Measurements from ENCODE around the gene MLF1. TPM values are rescaled to one million over a fixed set of nuclear protein-coding genes. Genes with fewer than 3 reads are reported as not detected.

MLF1 gene
- polyA plus RNA-seq, 1 of the 3 experiments (the other 2 are of a cell fraction) = 8.2 TPM

DNA sequence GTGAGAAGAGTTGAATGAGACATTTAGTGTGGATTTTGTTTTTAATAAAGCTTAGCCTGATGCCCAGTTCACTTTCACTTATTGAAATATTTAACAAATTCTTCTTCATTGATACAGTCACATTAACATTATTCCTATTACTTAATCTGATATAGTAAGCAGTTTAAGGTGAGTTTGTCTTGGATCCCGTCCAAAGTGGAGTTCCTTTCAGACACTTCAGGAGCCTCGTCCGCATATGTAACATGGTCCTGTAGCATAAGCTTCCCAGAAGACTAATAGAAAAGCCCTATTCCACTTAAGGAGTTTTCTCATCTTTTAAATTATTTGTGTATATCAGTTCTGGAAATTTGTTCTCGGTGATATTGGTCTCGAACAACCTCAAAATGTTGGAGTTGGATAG lies 39.7 kb upstream of the MLF1 start:
- WGBS (ENCODE audit: low lambda C conversion rate) = 93% methylated on average over 5 of the region's 5 CpGs
- POLR2A ChIA-PET = interaction anchor here (1.3 kb wide), 1 partner anchor 426 kb away, joined by 3 read pairs; no protein-coding TSS in a partner anchor
- H4K20me1 ChIP-seq (ENCODE audit: insufficient read depth) = no peaks in the 10 kb centered on the region

GRCh38 chr3:158532099-158532734 lies 38.8 kb upstream of the MLF1 start:
- Histone ChIP-seq H2AFZ (ENCODE audit: low read depth) (no peak overlapping the region), H3K9me3 (no peaks in the 10 kb centered on the region), H3K9me2 (no peaks in the 10 kb centered on the region), H3F3A (replicated peaks; ENCODE audit: insufficient read depth) (peaks cover 8% of the 10 kb centered on the region), H3K36me3 (replicated peaks in 1 of 2; ENCODE audit: control insufficient read depth in 1 of 2, insufficient read depth in 2 of 2, low read length in 1 of 2) (no peaks in the 10 kb centered on the region), H3K4me2 (no peak overlapping the region), H3K4me3 (ENCODE audit: low read depth in 2 of 2, low read length in 1 of 2) (no peak overlapping the region; a peak in 1 of 4 replicates), H4K20me1 (ENCODE audit: insufficient read depth) (no peaks in the 10 kb centered on the region), H3K79me2 (ENCODE audit: insufficient read depth) (no peaks in the 10 kb centered on the region), H3K27ac (ENCODE audit: low read depth in 2 of 2, low read length in 1 of 2) (no peak overlapping the region), H3K27me3 (ENCODE audit: insufficient read depth) (no peaks in the 10 kb centered on the region), H3K9ac (no peak overlapping the region), H3K4me1 (ENCODE audit: control insufficient read depth in 1 of 2, insufficient read depth in 2 of 2, low read depth in 1 of 2, low read length in 1 of 2) (peaks cover 0 to 10% of the 10 kb centered on the region in 2 experiments; a peak in 2 of 4 replicates)
- ChIA-PET POLR2A (interaction anchor here (1.3 kb wide), 1 partner anchor 427 kb away, joined by 3 read pairs; no protein-coding TSS in a partner anchor), CTCF (interaction anchor here (0.6 to 2.9 kb wide), 34 partner anchors 9 to 1005 kb away, joined by 3 to 22 read pairs (median 4); partner anchors contain the start of gene GFM1)
- no peak for TF ChIP-seq RXRA (IDR thresholded peaks at IDR 0.05; ENCODE audit: borderline replicate concordance, low read depth)
- TF ChIP-seq, protein P1, sequence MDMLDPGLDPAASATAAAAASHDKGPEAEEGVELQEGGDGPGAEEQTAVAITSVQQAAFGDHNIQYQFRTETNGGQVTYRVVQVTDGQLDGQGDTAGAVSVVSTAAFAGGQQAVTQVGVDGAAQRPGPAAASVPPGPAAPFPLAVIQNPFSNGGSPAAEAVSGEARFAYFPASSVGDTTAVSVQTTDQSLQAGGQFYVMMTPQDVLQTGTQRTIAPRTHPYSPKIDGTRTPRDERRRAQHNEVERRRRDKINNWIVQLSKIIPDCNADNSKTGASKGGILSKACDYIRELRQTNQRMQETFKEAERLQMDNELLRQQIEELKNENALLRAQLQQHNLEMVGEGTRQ (IDR thresholded peaks at IDR 0.05; ENCODE audit: borderline replicate concordance, low read depth, low read length) = no peak
- peak; percentile 95 for TF ChIP-seq RAD21 (IDR thresholded peaks at IDR 0.05; ENCODE audit: low read length)
- TF ChIP-seq MAX (IDR thresholded peaks at IDR 0.05; ENCODE audit: low read depth) = no peak
- TF ChIP-seq, protein P2, sequence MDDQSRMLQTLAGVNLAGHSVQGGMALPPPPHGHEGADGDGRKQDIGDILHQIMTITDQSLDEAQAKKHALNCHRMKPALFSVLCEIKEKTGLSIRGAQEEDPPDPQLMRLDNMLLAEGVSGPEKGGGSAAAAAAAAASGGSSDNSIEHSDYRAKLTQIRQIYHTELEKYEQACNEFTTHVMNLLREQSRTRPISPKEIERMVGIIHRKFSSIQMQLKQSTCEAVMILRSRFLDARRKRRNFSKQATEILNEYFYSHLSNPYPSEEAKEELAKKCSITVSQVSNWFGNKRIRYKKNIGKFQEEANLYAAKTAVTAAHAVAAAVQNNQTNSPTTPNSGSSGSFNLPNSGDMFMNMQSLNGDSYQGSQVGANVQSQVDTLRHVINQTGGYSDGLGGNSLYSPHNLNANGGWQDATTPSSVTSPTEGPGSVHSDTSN (IDR thresholded peaks at IDR 0.05) = no peak
- no peak for TF ChIP-seq JUND (IDR thresholded peaks at IDR 0.05)
- no peak for TF ChIP-seq MXI1 (IDR thresholded peaks at IDR 0.05; ENCODE audit: low read depth, low read length)
- no peak for TF ChIP-seq RCOR1 (IDR thresholded peaks at IDR 0.05; ENCODE audit: low read length)
- no peak for TF ChIP-seq NRF1 (IDR thresholded peaks at IDR 0.05; ENCODE audit: low read depth, low read length)
- TF ChIP-seq SMC3 (IDR thresholded peaks at IDR 0.05; ENCODE audit: low read depth, low read length) = peak; percentile 64
- TF ChIP-seq EZH2phosphoT487 (IDR thresholded peaks at IDR 0.05; ENCODE audit: borderline replicate concordance, low read depth) = no peak
- TF ChIP-seq FOSL2 (IDR thresholded peaks at IDR 0.05; ENCODE audit: borderline replicate concordance, low read depth) = no peak
- TF ChIP-seq, protein P3, sequence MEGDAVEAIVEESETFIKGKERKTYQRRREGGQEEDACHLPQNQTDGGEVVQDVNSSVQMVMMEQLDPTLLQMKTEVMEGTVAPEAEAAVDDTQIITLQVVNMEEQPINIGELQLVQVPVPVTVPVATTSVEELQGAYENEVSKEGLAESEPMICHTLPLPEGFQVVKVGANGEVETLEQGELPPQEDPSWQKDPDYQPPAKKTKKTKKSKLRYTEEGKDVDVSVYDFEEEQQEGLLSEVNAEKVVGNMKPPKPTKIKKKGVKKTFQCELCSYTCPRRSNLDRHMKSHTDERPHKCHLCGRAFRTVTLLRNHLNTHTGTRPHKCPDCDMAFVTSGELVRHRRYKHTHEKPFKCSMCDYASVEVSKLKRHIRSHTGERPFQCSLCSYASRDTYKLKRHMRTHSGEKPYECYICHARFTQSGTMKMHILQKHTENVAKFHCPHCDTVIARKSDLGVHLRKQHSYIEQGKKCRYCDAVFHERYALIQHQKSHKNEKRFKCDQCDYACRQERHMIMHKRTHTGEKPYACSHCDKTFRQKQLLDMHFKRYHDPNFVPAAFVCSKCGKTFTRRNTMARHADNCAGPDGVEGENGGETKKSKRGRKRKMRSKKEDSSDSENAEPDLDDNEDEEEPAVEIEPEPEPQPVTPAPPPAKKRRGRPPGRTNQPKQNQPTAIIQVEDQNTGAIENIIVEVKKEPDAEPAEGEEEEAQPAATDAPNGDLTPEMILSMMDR (IDR thresholded peaks at IDR 0.05) = peak; percentile 83
- no peak for TF ChIP-seq POLR2AphosphoS5 (IDR thresholded peaks at IDR 0.05; ENCODE audit: low read depth, low read length)
- DNase-seq = peak; percentile 36

More for the DNA sequence above, 39.7 kb upstream of the MLF1 start:
- DNase-seq = no peak
- Histone ChIP-seq H3K9me2 (no peaks in the 10 kb centered on the region), H3K9me3 (no peaks in the 10 kb centered on the region), H3K4me1 (ENCODE audit: control insufficient read depth in 1 of 2, insufficient read depth in 2 of 2, low read depth in 1 of 2, low read length in 1 of 2) (peaks cover 0 to 13% of the 10 kb centered on the region in 2 experiments; a peak in 2 of 4 replicates), H3K36me3 (replicated peaks in 1 of 2; ENCODE audit: control insufficient read depth in 1 of 2, insufficient read depth in 2 of 2, low read length in 1 of 2) (no peaks in the 10 kb centered on the region), H3K27me3 (ENCODE audit: insufficient read depth) (no peaks in the 10 kb centered on the region), H3F3A (replicated peaks; ENCODE audit: insufficient read depth) (peaks cover 8% of the 10 kb centered on the region), H3K9ac (no peak overlapping the region), H3K4me3 (ENCODE audit: low read depth in 2 of 2, low read length in 1 of 2) (no peak overlapping the region), H3K4me2 (no peak overlapping the region), H3K27ac (ENCODE audit: low read depth in 2 of 2, low read length in 1 of 2) (no peak overlapping the region; a peak in 1 of 4 replicates), H3K79me2 (ENCODE audit: insufficient read depth) (no peaks in the 10 kb centered on the region), H2AFZ (ENCODE audit: low read depth) (no peak overlapping the region)
- no peak for TF ChIP-seq RFX5 (IDR thresholded peaks at IDR 0.05; ENCODE audit: low read length)
- CTCF ChIA-PET = interaction anchor here (0.6 to 2.9 kb wide), 35 partner anchors 8 to 1004 kb away, joined by 3 to 22 read pairs (median 4); partner anchors contain the start of gene GFM1

Measured in SK-N-SH (cell line).